HepG2 (cell line): ENCODE measurements around the gene HACD2. TPM values are rescaled to one million over a fixed set of nuclear protein-coding genes. Genes with fewer than 3 reads are reported as not detected.
A peak's percentile ranks its signal among the peaks of the same experiment; 100 is the strongest.

Source experiments
- ATF1 ChIP-seq: IDR thresholded peaks from 2 replicates; pipeline ENCODE4 v1.6.1; 2016; ENCODE audit warnings: mild to moderate bottlenecking, control low read depth
- CHD4 ChIP-seq: fragments of 200-600 bp; sonication (generic); IDR thresholded peaks from 2 replicates; pipeline ENCODE4 v1.7.0; 2017; ENCODE audit warnings: mild to moderate bottlenecking, low read length, borderline replicate concordance
- ELF3 ChIP-seq: IDR thresholded peaks from 2 replicates; pipeline ENCODE4 v1.6.1; 2016; ENCODE audit warnings: missing genetic modification reagents, missing compliant biosample characterization
- JUNB ChIP-seq: sonication (generic); formaldehyde crosslinking; IDR thresholded peaks from 2 replicates; pipeline ENCODE4 v1.8.0; 2022; ENCODE audit warnings: missing genetic modification reagents, mild to moderate bottlenecking, borderline replicate concordance
- KAT2B ChIP-seq: fragments of 150-350 bp; IDR thresholded peaks from 2 replicates; pipeline ENCODE4 v1.6.1; 2014; ENCODE audit warnings: low read depth, low read length, borderline replicate concordance
- KDM6A ChIP-seq: IDR thresholded peaks from 2 replicates; pipeline ENCODE4 v1.6.1; 2016; ENCODE audit warnings: low read depth
- MAFF ChIP-seq: IDR thresholded peaks from 2 replicates; pipeline ENCODE4 v1.6.1; 2011; ENCODE audit warnings: low read depth, low read length, improper control_type of control experiment
- SP1 ChIP-seq, 2 experiments: fragments of 450-650 bp in 1 of 2; sonication (generic) in 1 of 2; formaldehyde crosslinking in 1 of 2; IDR thresholded peaks; 2 replicates each; pipeline versions ENCODE4 v1.4.0 to v1.6.1; 2016 to 2020; ENCODE audit warnings: missing genetic modification reagents in 1 of 2
- TOE1 ChIP-seq: sonication (generic); formaldehyde crosslinking; IDR thresholded peaks from 2 replicates; pipeline ENCODE4 v1.4.0; 2020; ENCODE audit warnings: mild to moderate bottlenecking, missing genetic modification reagents
- ZNF260 ChIP-seq: sonication (generic); formaldehyde crosslinking; IDR thresholded peaks from 2 replicates; pipeline ENCODE4 v1.4.0; 2020; ENCODE audit warnings: missing genetic modification reagents, low read depth, mild to moderate bottlenecking, borderline replicate concordance
- ZNF552 ChIP-seq: sonication (generic); formaldehyde crosslinking; IDR thresholded peaks from 2 replicates; pipeline ENCODE4 v1.9.0; 2022; ENCODE audit warnings: missing genetic modification reagents, mild to moderate bottlenecking, borderline replicate concordance
- ZNF558 ChIP-seq: sonication (generic); formaldehyde crosslinking; IDR thresholded peaks from 2 replicates; pipeline ENCODE4 v1.9.0; 2022; ENCODE audit warnings: mild to moderate bottlenecking, missing genetic modification reagents, borderline replicate concordance
- polyA plus RNA-seq, 8 experiments: library from polyadenylated mRNA; depleted of rRNA in 3 of 8; stranded (reverse) in 7 of 8; unstranded in 1 of 8; fragments of >200 nt; fragmentation: Illumina TruSeq in 4 of 8; extraction: Trizol in 4 of 8; gene quantifications; 2 replicates each; pipeline versions ENCODE4 v1.2.1 to v1.2.3, GENCODE V29; 2011 to 2016; ENCODE audit warnings: low read depth in 4 of 8, missing spikeins in 1 of 8, mixed read lengths in 1 of 8; ENCODE audit not compliant: insufficient read depth in 1 of 8
- total RNA-seq, 5 experiments: library from RNA; depleted of rRNA; stranded (reverse); fragments of >200 nt; fragmentation: Illumina TruSeq; extraction: Trizol; gene quantifications; 2 replicates each; pipeline ENCODE4 v1.2.3, GENCODE V29; 2016; ENCODE audit warnings: low read depth in 1 of 5
- TF ChIP-seq, protein P1 (sequence below): sonication (generic); formaldehyde crosslinking; IDR thresholded peaks from 2 replicates; pipeline ENCODE4 v1.4.0; 2020; ENCODE audit warnings: mild to moderate bottlenecking, missing genetic modification reagents
- TF ChIP-seq, protein P2 (sequence below): IDR thresholded peaks from 2 replicates; pipeline ENCODE4 v1.4.0; 2020; ENCODE audit warnings: mild to moderate bottlenecking, missing genetic modification reagents
- TF ChIP-seq, protein P3 (sequence below): sonication (generic); formaldehyde crosslinking; IDR thresholded peaks from 2 replicates; pipeline ENCODE4 v1.5.0; 2020; ENCODE audit warnings: missing genetic modification reagents, mild to moderate bottlenecking, borderline replicate concordance
- TF ChIP-seq, protein P4 (sequence below): IDR thresholded peaks from 2 replicates; pipeline ENCODE4 v1.6.1; 2016; ENCODE audit warnings: control low read depth
- TF ChIP-seq, protein P5 (sequence below): IDR thresholded peaks from 2 replicates; pipeline ENCODE4 v1.6.1; 2016; ENCODE audit warnings: mild to moderate bottlenecking
- TF ChIP-seq, protein P6 (sequence below): sonication (generic); formaldehyde crosslinking; IDR thresholded peaks from 2 replicates; pipeline ENCODE4 v1.5.1; 2020; ENCODE audit warnings: mild to moderate bottlenecking, missing genetic modification reagents

Gene HACD2
- total and polyA plus RNA-seq, 2 of the 13 experiments (the other 11 are each of a cell fraction or from before 2014, with no cell fraction given), result 47.0 to 50.4 TPM

DNA sequence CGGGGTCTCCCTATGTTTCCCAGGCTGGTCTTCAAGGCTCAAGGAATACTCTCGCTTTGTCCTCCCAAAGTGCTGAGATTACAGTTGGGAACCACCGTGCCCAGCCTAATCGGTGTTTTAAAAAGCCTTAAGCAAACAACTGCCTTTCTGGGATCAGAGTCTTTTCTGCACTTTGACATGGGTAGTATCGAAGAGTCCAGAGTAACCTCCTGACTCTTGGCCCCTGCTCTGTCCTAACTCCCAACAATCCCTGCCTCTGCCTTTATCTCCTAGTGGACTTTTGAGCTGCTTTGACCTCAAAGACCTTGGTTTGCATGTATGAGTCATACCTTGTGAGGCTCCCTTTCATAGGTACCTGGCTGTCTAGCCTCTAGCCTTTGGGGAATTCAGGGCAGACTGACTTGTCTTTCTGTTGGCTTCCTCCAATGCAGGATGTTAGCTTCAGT, 21.0 kb upstream of the HACD2 start (continued):
- TF ChIP-seq, protein P1, sequence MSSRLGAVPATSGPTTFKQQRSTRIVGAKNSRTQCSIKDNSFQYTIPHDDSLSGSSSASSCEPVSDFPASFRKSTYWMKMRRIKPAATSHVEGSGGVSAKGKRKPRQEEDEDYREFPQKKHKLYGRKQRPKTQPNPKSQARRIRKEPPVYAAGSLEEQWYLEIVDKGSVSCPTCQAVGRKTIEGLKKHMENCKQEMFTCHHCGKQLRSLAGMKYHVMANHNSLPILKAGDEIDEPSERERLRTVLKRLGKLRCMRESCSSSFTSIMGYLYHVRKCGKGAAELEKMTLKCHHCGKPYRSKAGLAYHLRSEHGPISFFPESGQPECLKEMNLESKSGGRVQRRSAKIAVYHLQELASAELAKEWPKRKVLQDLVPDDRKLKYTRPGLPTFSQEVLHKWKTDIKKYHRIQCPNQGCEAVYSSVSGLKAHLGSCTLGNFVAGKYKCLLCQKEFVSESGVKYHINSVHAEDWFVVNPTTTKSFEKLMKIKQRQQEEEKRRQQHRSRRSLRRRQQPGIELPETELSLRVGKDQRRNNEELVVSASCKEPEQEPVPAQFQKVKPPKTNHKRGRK (CRISPR knock-in tag), result no peak
- peak; percentile 99 for TF ChIP-seq KDM6A
- TF ChIP-seq ZNF558 (CRISPR knock-in tag), result no peak
- no peak for TF ChIP-seq MAFF
- peak; percentile 73 for TF ChIP-seq ELF3 (CRISPR knock-in tag)
- TF ChIP-seq, protein P2, sequence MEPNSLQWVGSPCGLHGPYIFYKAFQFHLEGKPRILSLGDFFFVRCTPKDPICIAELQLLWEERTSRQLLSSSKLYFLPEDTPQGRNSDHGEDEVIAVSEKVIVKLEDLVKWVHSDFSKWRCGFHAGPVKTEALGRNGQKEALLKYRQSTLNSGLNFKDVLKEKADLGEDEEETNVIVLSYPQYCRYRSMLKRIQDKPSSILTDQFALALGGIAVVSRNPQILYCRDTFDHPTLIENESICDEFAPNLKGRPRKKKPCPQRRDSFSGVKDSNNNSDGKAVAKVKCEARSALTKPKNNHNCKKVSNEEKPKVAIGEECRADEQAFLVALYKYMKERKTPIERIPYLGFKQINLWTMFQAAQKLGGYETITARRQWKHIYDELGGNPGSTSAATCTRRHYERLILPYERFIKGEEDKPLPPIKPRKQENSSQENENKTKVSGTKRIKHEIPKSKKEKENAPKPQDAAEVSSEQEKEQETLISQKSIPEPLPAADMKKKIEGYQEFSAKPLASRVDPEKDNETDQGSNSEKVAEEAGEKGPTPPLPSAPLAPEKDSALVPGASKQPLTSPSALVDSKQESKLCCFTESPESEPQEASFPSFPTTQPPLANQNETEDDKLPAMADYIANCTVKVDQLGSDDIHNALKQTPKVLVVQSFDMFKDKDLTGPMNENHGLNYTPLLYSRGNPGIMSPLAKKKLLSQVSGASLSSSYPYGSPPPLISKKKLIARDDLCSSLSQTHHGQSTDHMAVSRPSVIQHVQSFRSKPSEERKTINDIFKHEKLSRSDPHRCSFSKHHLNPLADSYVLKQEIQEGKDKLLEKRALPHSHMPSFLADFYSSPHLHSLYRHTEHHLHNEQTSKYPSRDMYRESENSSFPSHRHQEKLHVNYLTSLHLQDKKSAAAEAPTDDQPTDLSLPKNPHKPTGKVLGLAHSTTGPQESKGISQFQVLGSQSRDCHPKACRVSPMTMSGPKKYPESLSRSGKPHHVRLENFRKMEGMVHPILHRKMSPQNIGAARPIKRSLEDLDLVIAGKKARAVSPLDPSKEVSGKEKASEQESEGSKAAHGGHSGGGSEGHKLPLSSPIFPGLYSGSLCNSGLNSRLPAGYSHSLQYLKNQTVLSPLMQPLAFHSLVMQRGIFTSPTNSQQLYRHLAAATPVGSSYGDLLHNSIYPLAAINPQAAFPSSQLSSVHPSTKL, result peak; percentile 97
- TF ChIP-seq, protein P3, sequence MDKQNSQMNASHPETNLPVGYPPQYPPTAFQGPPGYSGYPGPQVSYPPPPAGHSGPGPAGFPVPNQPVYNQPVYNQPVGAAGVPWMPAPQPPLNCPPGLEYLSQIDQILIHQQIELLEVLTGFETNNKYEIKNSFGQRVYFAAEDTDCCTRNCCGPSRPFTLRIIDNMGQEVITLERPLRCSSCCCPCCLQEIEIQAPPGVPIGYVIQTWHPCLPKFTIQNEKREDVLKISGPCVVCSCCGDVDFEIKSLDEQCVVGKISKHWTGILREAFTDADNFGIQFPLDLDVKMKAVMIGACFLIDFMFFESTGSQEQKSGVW (CRISPR knock-in tag), result no peak
- no peak for TF ChIP-seq SP1 (IDR thresholded peaks at IDR 0.05)
- TF ChIP-seq SP1 (CRISPR knock-in tag; IDR thresholded peaks at IDR 0.05), result 0 out of 2 replicates have a peak, but pooled peaks have one; percentile 31
- no peak for TF ChIP-seq ZNF260 (CRISPR knock-in tag)
- TF ChIP-seq CHD4, result no peak; the same call in 1 of the 2 replicates
- TF ChIP-seq, protein P4, sequence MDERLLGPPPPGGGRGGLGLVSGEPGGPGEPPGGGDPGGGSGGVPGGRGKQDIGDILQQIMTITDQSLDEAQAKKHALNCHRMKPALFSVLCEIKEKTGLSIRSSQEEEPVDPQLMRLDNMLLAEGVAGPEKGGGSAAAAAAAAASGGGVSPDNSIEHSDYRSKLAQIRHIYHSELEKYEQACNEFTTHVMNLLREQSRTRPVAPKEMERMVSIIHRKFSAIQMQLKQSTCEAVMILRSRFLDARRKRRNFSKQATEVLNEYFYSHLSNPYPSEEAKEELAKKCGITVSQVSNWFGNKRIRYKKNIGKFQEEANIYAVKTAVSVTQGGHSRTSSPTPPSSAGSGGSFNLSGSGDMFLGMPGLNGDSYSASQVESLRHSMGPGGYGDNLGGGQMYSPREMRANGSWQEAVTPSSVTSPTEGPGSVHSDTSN (CRISPR knock-in tag), result no peak
- TF ChIP-seq JUNB (CRISPR knock-in tag), result peak; percentile 99
- peak; percentile 60; the same call in 1 of the 2 replicates for TF ChIP-seq ATF1 (CRISPR knock-in tag)
- TF ChIP-seq, protein P5, sequence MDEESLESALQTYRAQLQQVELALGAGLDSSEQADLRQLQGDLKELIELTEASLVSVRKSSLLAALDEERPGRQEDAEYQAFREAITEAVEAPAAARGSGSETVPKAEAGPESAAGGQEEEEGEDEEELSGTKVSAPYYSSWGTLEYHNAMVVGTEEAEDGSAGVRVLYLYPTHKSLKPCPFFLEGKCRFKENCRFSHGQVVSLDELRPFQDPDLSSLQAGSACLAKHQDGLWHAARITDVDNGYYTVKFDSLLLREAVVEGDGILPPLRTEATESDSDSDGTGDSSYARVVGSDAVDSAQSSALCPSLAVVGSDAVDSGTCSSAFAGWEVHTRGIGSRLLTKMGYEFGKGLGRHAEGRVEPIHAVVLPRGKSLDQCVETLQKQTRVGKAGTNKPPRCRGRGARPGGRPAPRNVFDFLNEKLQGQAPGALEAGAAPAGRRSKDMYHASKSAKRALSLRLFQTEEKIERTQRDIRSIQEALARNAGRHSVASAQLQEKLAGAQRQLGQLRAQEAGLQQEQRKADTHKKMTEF (CRISPR knock-in tag), result peak; percentile 73; the same call in 1 of the 2 replicates
- no peak for TF ChIP-seq KAT2B
- TF ChIP-seq, protein P6, sequence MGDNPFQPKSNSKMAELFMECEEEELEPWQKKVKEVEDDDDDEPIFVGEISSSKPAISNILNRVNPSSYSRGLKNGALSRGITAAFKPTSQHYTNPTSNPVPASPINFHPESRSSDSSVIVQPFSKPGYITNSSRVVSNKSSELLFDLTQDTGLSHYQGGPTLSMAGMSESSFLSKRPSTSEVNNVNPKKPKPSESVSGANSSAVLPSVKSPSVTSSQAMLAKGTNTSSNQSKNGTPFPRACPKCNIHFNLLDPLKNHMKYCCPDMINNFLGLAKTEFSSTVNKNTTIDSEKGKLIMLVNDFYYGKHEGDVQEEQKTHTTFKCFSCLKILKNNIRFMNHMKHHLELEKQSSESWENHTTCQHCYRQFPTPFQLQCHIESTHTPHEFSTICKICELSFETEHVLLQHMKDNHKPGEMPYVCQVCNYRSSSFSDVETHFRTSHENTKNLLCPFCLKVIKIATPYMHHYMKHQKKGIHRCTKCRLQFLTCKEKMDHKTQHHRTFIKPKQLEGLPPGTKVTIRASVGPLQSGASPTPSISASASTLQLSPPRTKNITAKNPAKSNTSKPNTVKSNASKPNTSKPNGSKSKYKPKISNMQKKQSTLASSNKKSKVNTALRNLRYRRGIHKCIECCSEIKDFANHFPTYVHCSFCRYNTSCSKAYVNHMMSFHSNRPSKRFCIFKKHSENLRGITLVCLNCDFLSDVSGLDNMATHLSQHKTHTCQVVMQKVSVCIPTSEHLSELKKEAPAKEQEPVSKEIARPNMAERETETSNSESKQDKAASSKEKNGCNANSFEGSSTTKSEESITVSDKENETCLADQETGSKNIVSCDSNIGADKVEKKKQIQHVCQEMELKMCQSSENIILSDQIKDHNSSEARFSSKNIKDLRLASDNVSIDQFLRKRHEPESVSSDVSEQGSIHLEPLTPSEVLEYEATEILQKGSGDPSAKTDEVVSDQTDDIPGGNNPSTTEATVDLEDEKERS (CRISPR knock-in tag), result peak; percentile 69
- no peak for TF ChIP-seq ZNF552
- no peak for TF ChIP-seq TOE1 (CRISPR knock-in tag)
